C4-2B (cell line): Measurements from ENCODE around the gene TUBB1.

Experiments
- CTCF ChIP-seq: fragments of 450-650 bp; conservative IDR thresholded peaks from 2 replicates; pipeline ENCODE4 v1.5.1; 2017; ENCODE audit warnings: mild to moderate bottlenecking
- ZFX ChIP-seq: fragments of 450-650 bp; IDR thresholded peaks from 2 replicates; pipeline ENCODE4 v1.6.1; 2017

- no peak for TF ChIP-seq CTCF
- TF ChIP-seq ZFX = no peak
Observed at GRCh38 chr20:59025511-59025910, 6.3 kb downstream of the TUBB1 start.
